Measurements from ENCODE around the gene CA10. TPM values are rescaled to one million over a fixed set of nuclear protein-coding genes. Genes with fewer than 3 reads are reported as not detected.

CA10 gene
- total RNA-seq, 2 donors from 2014 or later = 0.22 to 0.37 TPM

DNA sequence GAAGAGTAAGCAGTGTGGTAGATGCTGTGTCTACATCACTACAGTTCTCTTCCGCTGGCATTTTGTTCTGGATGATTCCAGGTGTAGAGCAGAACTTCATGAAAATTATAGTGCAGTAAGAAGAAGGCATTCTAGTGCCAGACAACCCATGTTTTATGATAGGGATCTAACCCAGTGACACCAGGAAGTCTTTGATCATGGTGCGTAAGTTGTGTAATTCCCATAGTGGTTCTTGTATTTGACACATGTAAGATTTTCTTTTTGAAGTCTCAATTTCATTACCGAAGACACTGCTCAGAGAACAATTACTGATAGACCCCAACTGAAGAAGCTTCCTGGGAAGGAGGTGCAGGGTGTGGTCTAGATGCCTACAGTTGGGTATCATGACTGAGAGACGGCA lies 356.9 kb downstream of the CA10 start:
- TF ChIP-seq, protein P1, sequence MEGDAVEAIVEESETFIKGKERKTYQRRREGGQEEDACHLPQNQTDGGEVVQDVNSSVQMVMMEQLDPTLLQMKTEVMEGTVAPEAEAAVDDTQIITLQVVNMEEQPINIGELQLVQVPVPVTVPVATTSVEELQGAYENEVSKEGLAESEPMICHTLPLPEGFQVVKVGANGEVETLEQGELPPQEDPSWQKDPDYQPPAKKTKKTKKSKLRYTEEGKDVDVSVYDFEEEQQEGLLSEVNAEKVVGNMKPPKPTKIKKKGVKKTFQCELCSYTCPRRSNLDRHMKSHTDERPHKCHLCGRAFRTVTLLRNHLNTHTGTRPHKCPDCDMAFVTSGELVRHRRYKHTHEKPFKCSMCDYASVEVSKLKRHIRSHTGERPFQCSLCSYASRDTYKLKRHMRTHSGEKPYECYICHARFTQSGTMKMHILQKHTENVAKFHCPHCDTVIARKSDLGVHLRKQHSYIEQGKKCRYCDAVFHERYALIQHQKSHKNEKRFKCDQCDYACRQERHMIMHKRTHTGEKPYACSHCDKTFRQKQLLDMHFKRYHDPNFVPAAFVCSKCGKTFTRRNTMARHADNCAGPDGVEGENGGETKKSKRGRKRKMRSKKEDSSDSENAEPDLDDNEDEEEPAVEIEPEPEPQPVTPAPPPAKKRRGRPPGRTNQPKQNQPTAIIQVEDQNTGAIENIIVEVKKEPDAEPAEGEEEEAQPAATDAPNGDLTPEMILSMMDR (conservative IDR thresholded peaks at IDR 0.05) = no peak

DNA sequence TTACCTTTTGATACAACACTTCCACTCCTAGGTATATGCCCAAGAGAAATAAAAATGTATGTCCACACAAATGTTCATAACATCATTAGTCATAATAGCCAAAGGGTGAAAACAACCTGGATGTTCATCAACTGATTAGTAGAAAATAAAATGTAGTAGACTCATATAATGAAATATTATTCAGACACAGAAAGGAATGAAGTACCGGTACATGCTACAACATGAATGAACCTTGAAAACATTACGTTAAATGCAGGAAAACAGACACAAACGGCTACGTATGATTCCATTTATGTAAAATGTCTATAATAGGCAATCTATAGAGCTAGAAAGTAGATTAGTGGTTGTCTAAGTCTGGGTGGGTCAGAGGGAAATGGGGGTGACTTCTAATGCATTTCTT lies 358.5 kb downstream of the CA10 start:
- no peak overlapping the region for H3K9ac ChIP-seq (ENCODE audit: extremely low read depth, low read length, poor library complexity, severe bottlenecking)
- peaks cover 6% of the 10 kb centered on the region for H3K27me3 ChIP-seq (ENCODE audit: control insufficient read depth, insufficient read depth, low read length, poor library complexity, severe bottlenecking)
- no peaks in the 10 kb centered on the region for H3K4me1 ChIP-seq (ENCODE audit: control insufficient read depth, insufficient read depth, low read length)
- no peaks in the 10 kb centered on the region for H3K9me3 ChIP-seq (ENCODE audit: control insufficient read depth, low read length)
- Mint-ChIP-seq H3K4me1 (peaks cover 6% of the 10 kb centered on the region), H3K27me3 (ENCODE audit: insufficient read depth) (peaks cover 36% of the 10 kb centered on the region), H3K9me3 (no peaks in the 10 kb centered on the region), H3K27ac (no peak overlapping the region), H3K36me3 (ENCODE audit: low read depth) (no peaks in the 10 kb centered on the region), H3K4me3 (no peak overlapping the region)
- 91 to 94% methylated on average over 4 of the region's 4 CpGs for WGBS, 2 experiments (ENCODE audit: insufficient coverage in 1 of 2, insufficient read length in 1 of 2)
- H3K27ac ChIP-seq (ENCODE audit: low read depth, low read length) = no peak overlapping the region
- H3K36me3 ChIP-seq (ENCODE audit: control insufficient read depth, insufficient read depth, low read length) = no peaks in the 10 kb centered on the region
- TF ChIP-seq, protein P1 (conservative IDR thresholded peaks at IDR 0.05) = no peak
- no peak for DNase-seq
- no peak overlapping the region for H3K4me3 ChIP-seq (ENCODE audit: low read length)

More for the DNA sequence above, 356.9 kb downstream of the CA10 start:
- Histone ChIP-seq H3K36me3 (ENCODE audit: control insufficient read depth, insufficient read depth, low read length) (no peaks in the 10 kb centered on the region), H3K9ac (ENCODE audit: extremely low read depth, low read length, poor library complexity, severe bottlenecking) (no peak overlapping the region), H3K4me1 (ENCODE audit: control insufficient read depth, insufficient read depth, low read length) (no peaks in the 10 kb centered on the region), H3K27me3 (ENCODE audit: control insufficient read depth, insufficient read depth, low read length, poor library complexity, severe bottlenecking) (peaks cover 6% of the 10 kb centered on the region), H3K9me3 (ENCODE audit: control insufficient read depth, low read length) (no peaks in the 10 kb centered on the region), H3K4me3 (ENCODE audit: low read length) (no peak overlapping the region), H3K27ac (ENCODE audit: low read depth, low read length) (no peak overlapping the region)
- no peak overlapping the region for H3K4me3 Mint-ChIP-seq
- DNase-seq = no peak
- no peaks in the 10 kb centered on the region for H3K9me3 Mint-ChIP-seq
- WGBS, 2 experiments (ENCODE audit: insufficient coverage in 1 of 2, insufficient read length in 1 of 2) = 89 to 92% methylated on average over 3 to 4 of the region's 4 CpGs
- H3K36me3 Mint-ChIP-seq (ENCODE audit: low read depth) = no peaks in the 10 kb centered on the region
- H3K4me1 Mint-ChIP-seq = peaks cover 18% of the 10 kb centered on the region
- H3K27me3 Mint-ChIP-seq (ENCODE audit: insufficient read depth) = peaks cover 36% of the 10 kb centered on the region
- H3K27ac Mint-ChIP-seq = no peak overlapping the region

DNA sequence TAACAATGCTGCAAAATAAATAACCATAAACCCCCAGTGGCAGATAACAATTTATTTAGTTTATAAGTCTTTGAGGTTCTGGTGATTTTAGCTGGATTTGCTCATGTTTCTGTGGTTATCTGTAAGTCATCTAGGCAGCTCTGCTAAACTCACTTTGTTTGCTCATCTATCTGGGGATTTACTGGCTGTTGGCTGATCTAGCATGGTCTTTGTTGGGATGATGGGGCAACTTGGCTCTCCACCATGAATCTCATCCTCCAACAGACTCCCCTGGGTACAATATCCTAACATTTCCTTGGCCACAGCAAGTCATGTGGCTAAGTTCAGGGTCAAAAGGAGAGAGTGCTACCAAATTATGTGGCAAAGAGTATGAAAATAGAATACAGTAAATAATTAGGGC lies 359.3 kb downstream of the CA10 start:
- no peaks in the 10 kb centered on the region for H3K4me1 ChIP-seq (ENCODE audit: control insufficient read depth, insufficient read depth, low read length)
- Mint-ChIP-seq H3K4me3 (no peak overlapping the region), H3K4me1 (peaks cover 2% of the 10 kb centered on the region), H3K27me3 (ENCODE audit: insufficient read depth) (peaks cover 35% of the 10 kb centered on the region), H3K36me3 (ENCODE audit: low read depth) (no peaks in the 10 kb centered on the region), H3K27ac (no peak overlapping the region), H3K9me3 (no peaks in the 10 kb centered on the region)
- H3K9me3 ChIP-seq (ENCODE audit: control insufficient read depth, low read length) = no peaks in the 10 kb centered on the region
- peaks cover 6% of the 10 kb centered on the region for H3K27me3 ChIP-seq (ENCODE audit: control insufficient read depth, insufficient read depth, low read length, poor library complexity, severe bottlenecking)
- no peak for DNase-seq
- H3K27ac ChIP-seq (ENCODE audit: low read depth, low read length) = no peak overlapping the region
- H3K36me3 ChIP-seq (ENCODE audit: control insufficient read depth, insufficient read depth, low read length) = no peaks in the 10 kb centered on the region
- H3K9ac ChIP-seq (ENCODE audit: extremely low read depth, low read length, poor library complexity, severe bottlenecking) = no peak overlapping the region
- TF ChIP-seq, protein P1 (conservative IDR thresholded peaks at IDR 0.05) = no peak
- no peak overlapping the region for H3K4me3 ChIP-seq (ENCODE audit: low read length)
